H1 (cell line): Measurements from ENCODE around the gene NREP. TPM values are rescaled to one million over a fixed set of nuclear protein-coding genes. Genes with fewer than 3 reads are reported as not detected.

Experiments used
- HDAC2 ChIP-seq, 2 experiments: fragments of 300-600 bp in 1 of 2; sonication (generic) in 1 of 2; IDR thresholded peaks; 2 replicates each; pipeline ENCODE4 v1.6.1; 2011 to 2012; ENCODE audit warnings: low read depth in 2 of 2, low read length in 2 of 2, mild to moderate bottlenecking in 2 of 2, moderate library complexity in 2 of 2, borderline replicate concordance in 1 of 2, inconsistent platforms in 1 of 2
- TAF7 ChIP-seq: optimal IDR thresholded peaks from 2 replicates; pipeline ENCODE3; 2011; ENCODE audit warnings: low read depth, mild to moderate bottlenecking, inconsistent platforms, low read length, moderate library complexity, borderline replicate concordance
- polyA plus RNA-seq, 7 experiments: library from polyadenylated mRNA; depleted of rRNA in 3 of 7; stranded (reverse) in 5 of 7; unstranded in 2 of 7; fragments of >200 nt in 5 of 7; fragments of 200-250 nt in 2 of 7; gene quantifications; 1 replicate in 5 of 7; 2 replicates in 1 of 7; 4 replicates in 1 of 7; pipeline versions ENCODE4 v1.2.1 to v1.2.3, GENCODE V29; 2011 to 2013; ENCODE audit warnings: missing spikeins in 2 of 7, mixed read lengths in 2 of 7
- total RNA-seq: library from RNA; stranded (reverse); fragmentation: NEBNext Ultra II Directional; extraction: Animal tissue kit (Norgen Biotek cat#: 25700); gene quantifications from 2 replicates; pipeline ENCODE4 v1.2.1, GENCODE V29; 2021

Gene NREP
- total and polyA plus RNA-seq, 2 of the 8 experiments (the other 6 are each of a cell fraction or from before 2014, with no cell fraction given): 254 to 301 TPM

DNA sequence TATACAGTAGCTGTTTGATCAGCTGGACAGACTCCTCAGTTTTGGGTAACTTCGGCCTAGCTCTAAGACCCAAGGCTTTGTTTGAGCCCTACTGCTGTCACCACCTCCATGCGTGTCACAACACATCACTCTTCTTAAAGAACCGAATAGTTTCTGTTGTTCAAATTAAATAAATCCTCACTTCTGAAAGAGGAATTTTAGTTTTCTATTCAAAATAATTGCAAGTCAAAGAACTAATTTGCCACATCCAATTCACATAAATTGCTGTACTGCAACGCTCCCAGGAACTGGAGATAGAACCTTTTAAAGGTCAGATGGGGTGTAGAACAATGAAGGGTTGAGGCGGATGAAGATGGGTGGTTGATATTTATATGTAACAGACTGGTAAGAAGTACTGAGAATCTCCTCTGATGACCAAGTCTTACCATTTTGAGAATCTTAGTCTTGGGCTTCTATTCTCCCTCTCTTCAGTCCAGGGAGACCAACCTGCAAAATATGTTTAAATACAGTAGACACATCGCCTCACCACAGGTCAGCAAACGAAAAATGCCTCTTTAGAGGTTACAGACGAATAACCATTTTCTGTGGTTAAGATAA, 1.6 kb downstream of the NREP start (continued):
- TF ChIP-seq HDAC2 (IDR thresholded peaks at IDR 0.05; ENCODE audit: borderline replicate concordance in 1 of 2, low read depth in 2 of 2, low read length in 2 of 2): no peak
- no peak for TF ChIP-seq TAF7
- TF ChIP-seq, all 59 proteins: peak for 0
